ENCODE measurements around the gene AKAP1. TPM values are rescaled to one million over a fixed set of nuclear protein-coding genes. Genes with fewer than 3 reads are reported as not detected.

AKAP1 gene
- total RNA-seq, 1 experiment from 2014 or later, result 73.1 TPM

DNA sequence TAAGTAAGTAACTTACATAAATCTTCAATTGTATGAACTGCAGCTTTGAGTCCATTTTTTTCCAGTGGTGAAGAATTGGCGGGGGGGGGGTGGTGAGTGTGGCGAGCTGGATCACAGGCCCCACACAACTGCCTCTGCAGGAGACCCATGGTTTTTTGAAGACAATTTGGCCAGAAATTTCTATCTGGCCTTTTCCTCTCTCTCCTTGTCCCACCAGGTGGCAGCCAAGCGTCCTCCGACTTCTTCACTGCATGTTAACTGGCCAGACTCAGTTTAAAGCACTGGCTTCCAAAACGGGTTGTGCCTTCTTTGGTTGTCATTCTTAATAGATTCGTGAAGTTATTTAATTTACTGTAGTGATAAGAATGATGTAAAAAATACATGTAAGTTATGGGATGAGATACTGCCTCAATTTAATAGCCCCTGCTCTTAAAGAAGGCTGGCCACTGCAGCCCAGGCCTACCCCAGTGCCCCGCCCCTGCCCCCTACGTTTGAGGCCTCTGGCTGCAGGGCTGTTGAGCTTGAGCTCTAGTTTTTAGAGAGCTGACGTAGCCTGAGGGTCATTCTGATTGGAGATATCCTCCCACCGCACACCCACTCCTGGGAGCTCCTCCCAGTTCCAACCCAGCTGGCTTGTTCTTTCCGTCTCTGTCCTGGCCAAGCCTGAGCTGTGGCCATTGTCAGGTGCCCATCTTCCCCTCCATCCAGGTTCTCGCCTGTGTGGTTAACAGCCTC is 36.4 kb downstream of the AKAP1 start:
- Histone ChIP-seq H3K9me2 (replicated peaks; ENCODE audit: low read length) (no peaks in the 10 kb centered on the region), H4K20me1 (ENCODE audit: low read length) (no peaks in the 10 kb centered on the region), H3K9me3 (ENCODE audit: low read length) (no peaks in the 10 kb centered on the region), H3K4me1 (ENCODE audit: insufficient read depth, low read length) (no peaks in the 10 kb centered on the region), H2AFZ (ENCODE audit: low read length) (no peak overlapping the region), H3K4me2 (ENCODE audit: low read length) (no peak overlapping the region), H3K27ac (ENCODE audit: low read length) (no peak overlapping the region), H3K79me2 (ENCODE audit: low read length) (no peaks in the 10 kb centered on the region), H3K9ac (ENCODE audit: low read length) (no peak overlapping the region), H3K4me3 (ENCODE audit: low read length) (no peak overlapping the region), H3K27me3 (ENCODE audit: low read length) (no peaks in the 10 kb centered on the region), H3K36me3 (ENCODE audit: low read depth, low read length) (peaks cover 67% of the 10 kb centered on the region), H3F3A (ENCODE audit: low read length, unreplicated experiment) (no peaks in the 10 kb centered on the region)
- DNase-seq (peak; percentile 63), ATAC-seq (peak; percentile 73)
- no TSS peak for BruUV-seq (replicated peaks)
- POLR2A ChIA-PET (ENCODE audit: unreplicated experiment), result interaction anchor here (0.6 kb wide), 1 partner anchor 629 kb away, joined by 13 read pairs; no protein-coding TSS in a partner anchor
- intact Hi-C loops (cut with micrococcal nuclease), result loop anchor here (5.0 kb wide), 1 partner anchor 34 kb away; the partner anchor contains the start of gene AKAP1
- CTCF ChIA-PET, result interaction anchor here (0.7 kb wide), 1 partner anchor 655 kb away, joined by 3 read pairs; no protein-coding TSS in a partner anchor
- TF ChIP-seq CTCF (conservative IDR thresholded peaks at IDR 0.05; ENCODE audit: low read depth, low read length) (peak; percentile 77), EZH2phosphoT487 (IDR thresholded peaks at IDR 0.05; ENCODE audit: borderline replicate concordance, low read length) (no peak), EZH2 (IDR thresholded peaks at IDR 0.05; ENCODE audit: low read length, unreplicated experiment) (no peak)

DNA sequence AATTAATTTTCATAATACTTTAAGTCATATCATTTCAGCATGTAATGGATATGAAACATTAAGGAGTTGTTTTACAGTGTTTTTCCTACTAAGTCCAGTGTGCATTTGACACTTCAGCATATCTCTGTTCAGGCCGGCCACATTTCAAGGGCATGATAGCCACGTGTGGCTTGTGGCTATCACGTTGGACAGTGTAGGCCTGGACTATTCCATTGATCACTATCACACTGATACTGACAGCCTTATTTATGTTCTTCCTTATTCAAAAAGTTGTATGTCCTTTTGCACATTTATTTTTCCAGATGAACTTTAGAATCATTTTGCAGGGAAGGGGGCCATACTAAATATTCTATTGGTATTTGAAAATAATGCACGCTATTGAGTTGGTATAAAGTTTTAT is 39.0 kb downstream of the AKAP1 start:
- Histone ChIP-seq H3K9me3 (ENCODE audit: low read length) (no peaks in the 10 kb centered on the region), H3K9ac (ENCODE audit: low read length) (no peak overlapping the region), H3K36me3 (ENCODE audit: low read depth, low read length) (peaks cover 42% of the 10 kb centered on the region), H3F3A (ENCODE audit: low read length, unreplicated experiment) (no peaks in the 10 kb centered on the region), H3K4me1 (ENCODE audit: insufficient read depth, low read length) (no peaks in the 10 kb centered on the region), H3K9me2 (replicated peaks; ENCODE audit: low read length) (no peaks in the 10 kb centered on the region), H2AFZ (ENCODE audit: low read length) (no peak overlapping the region), H3K79me2 (ENCODE audit: low read length) (no peaks in the 10 kb centered on the region), H3K27ac (ENCODE audit: low read length) (no peak overlapping the region), H3K4me2 (ENCODE audit: low read length) (no peak overlapping the region), H3K4me3 (ENCODE audit: low read length) (no peak overlapping the region), H3K27me3 (ENCODE audit: low read length) (no peaks in the 10 kb centered on the region), H4K20me1 (ENCODE audit: low read length) (no peaks in the 10 kb centered on the region)
- no peak for DNase-seq
- intact Hi-C loops (cut with micrococcal nuclease), result loop anchor here (5.0 kb wide), 1 partner anchor 37 kb away; the partner anchor contains the start of gene AKAP1
- ATAC-seq, result no peak
- BruUV-seq (replicated peaks), result no TSS peak
- POLR2A ChIA-PET (ENCODE audit: unreplicated experiment), result no interaction called here
- CTCF ChIA-PET, result no interaction called here
- TF ChIP-seq EZH2 (IDR thresholded peaks at IDR 0.05; ENCODE audit: low read length, unreplicated experiment) (no peak), CTCF (conservative IDR thresholded peaks at IDR 0.05; ENCODE audit: low read depth, low read length) (no peak), EZH2phosphoT487 (IDR thresholded peaks at IDR 0.05; ENCODE audit: borderline replicate concordance, low read length) (no peak)

- BruUV-seq (replicated peaks), result no TSS peak
- no peak overlapping the region for H3K9ac ChIP-seq (ENCODE audit: low read length)
- intact Hi-C loops (cut with micrococcal nuclease), result no loop called here
- ATAC-seq (no peak), DNase-seq (no peak)
- H3K4me2 ChIP-seq (ENCODE audit: low read length), result no peak overlapping the region
- no peaks in the 10 kb centered on the region for H3K9me3 ChIP-seq (ENCODE audit: low read length)
- TF ChIP-seq EZH2phosphoT487 (IDR thresholded peaks at IDR 0.05; ENCODE audit: borderline replicate concordance, low read length) (no peak), EZH2 (IDR thresholded peaks at IDR 0.05; ENCODE audit: low read length, unreplicated experiment) (no peak), CTCF (conservative IDR thresholded peaks at IDR 0.05; ENCODE audit: low read depth, low read length) (no peak)
- H3K9me2 ChIP-seq (replicated peaks; ENCODE audit: low read length), result no peaks in the 10 kb centered on the region
- H3K27me3 ChIP-seq (ENCODE audit: low read length), result no peaks in the 10 kb centered on the region
- H3K4me3 ChIP-seq (ENCODE audit: low read length), result no peak overlapping the region
- no peak overlapping the region for H3K27ac ChIP-seq (ENCODE audit: low read length)
- H4K20me1 ChIP-seq (ENCODE audit: low read length), result no peaks in the 10 kb centered on the region
- H3K36me3 ChIP-seq (ENCODE audit: low read depth, low read length), result peaks cover 39% of the 10 kb centered on the region
- H3K4me1 ChIP-seq (ENCODE audit: insufficient read depth, low read length), result peaks cover 2% of the 10 kb centered on the region
- no peaks in the 10 kb centered on the region for H3K79me2 ChIP-seq (ENCODE audit: low read length)
- ChIA-PET CTCF (interaction anchor here (0.6 kb wide), 1 partner anchor 234 kb away, joined by 5 read pairs; no protein-coding TSS in a partner anchor), POLR2A (ENCODE audit: unreplicated experiment) (no interaction called here)
- no peaks in the 10 kb centered on the region for H3F3A ChIP-seq (ENCODE audit: low read length, unreplicated experiment)
- H2AFZ ChIP-seq (ENCODE audit: low read length), result no peak overlapping the region
Measured at GRCh38 chr17:57125406-57125805, 40.4 kb downstream of the AKAP1 start.
